HG03571 (cell line): ENCODE measurements around the gene PDZRN3.

ENCODE experiments used
- ATAC-seq: cut with Tn5 transposase; IDR thresholded peaks from one replicate; pipeline ENCODE4 v1.9.1; 2021; ENCODE audit not compliant: unreplicated experiment

Gene PDZRN3

GRCh38 chr3:73401059-73401458 is 223.7 kb downstream of the PDZRN3 start:
- no peak for ATAC-seq

GRCh38 chr3:73399666-73400253 is 225.0 kb downstream of the PDZRN3 start:
- ATAC-seq: no peak

GRCh38 chr3:73399106-73399505 is 225.6 kb downstream of the PDZRN3 start:
- no peak for ATAC-seq

- no peak for ATAC-seq
These were observed 226.7 kb downstream of the PDZRN3 start for GRCh38 chr3:73398084-73398483.

GRCh38 chr3:73394240-73394639 is 230.5 kb downstream of the PDZRN3 start:
- no peak for ATAC-seq

GRCh38 chr3:73393005-73393404 is 231.7 kb downstream of the PDZRN3 start:
- ATAC-seq: no peak

- ATAC-seq: no peak
These were observed 232.8 kb downstream of the PDZRN3 start for GRCh38 chr3:73391984-73392383.

- ATAC-seq: no peak
These were observed 234.8 kb downstream of the PDZRN3 start for GRCh38 chr3:73389928-73390327.

- ATAC-seq: no peak
These were observed 235.5 kb downstream of the PDZRN3 start for GRCh38 chr3:73389117-73389813.

GRCh38 chr3:73385568-73385967 is 239.2 kb downstream of the PDZRN3 start:
- no peak for ATAC-seq

- no peak for ATAC-seq
These were observed 240.4 kb downstream of the PDZRN3 start for GRCh38 chr3:73384091-73384906.

GRCh38 chr3:73383470-73384049 is 241.2 kb downstream of the PDZRN3 start:
- ATAC-seq: no peak

GRCh38 chr3:73381551-73381950 is 243.2 kb downstream of the PDZRN3 start:
- no peak for ATAC-seq

- no peak for ATAC-seq
These were observed 243.8 kb downstream of the PDZRN3 start for GRCh38 chr3:73380735-73381532.

GRCh38 chr3:73379465-73379864 is 245.3 kb downstream of the PDZRN3 start:
- ATAC-seq: no peak

GRCh38 chr3:73378207-73378606 is 246.5 kb downstream of the PDZRN3 start:
- no peak for ATAC-seq

GRCh38 chr3:73365756-73366397 is 258.9 kb downstream of the PDZRN3 start:
- ATAC-seq: no peak

- no peak for ATAC-seq
These were observed 260.2 kb downstream of the PDZRN3 start for GRCh38 chr3:73364517-73364916.

- ATAC-seq: no peak
These were observed 261.6 kb downstream of the PDZRN3 start for GRCh38 chr3:73363093-73363492.

GRCh38 chr3:73361591-73361990 is 263.1 kb downstream of the PDZRN3 start:
- no peak for ATAC-seq
